Activated CD8-positive, alpha-beta memory T cell treated with anti-CD3 and anti-CD28 coated beads for 48 hours (primary cell): ENCODE measurements around the gene MEPE.
"Not testable (repeated sequence)": the region's sequence is repeated elsewhere in the genome, so short reads cannot be mapped to it uniquely, and the experiment has no call there.

Source experiments
- DNase-seq, 3 experiments: peaks; one replicate each; pipeline ENCODE4 v3.0.0-alpha.2; 2020; ENCODE audit warnings: low read depth in 2 of 3, low spot score in 2 of 3

Gene MEPE

DNA sequence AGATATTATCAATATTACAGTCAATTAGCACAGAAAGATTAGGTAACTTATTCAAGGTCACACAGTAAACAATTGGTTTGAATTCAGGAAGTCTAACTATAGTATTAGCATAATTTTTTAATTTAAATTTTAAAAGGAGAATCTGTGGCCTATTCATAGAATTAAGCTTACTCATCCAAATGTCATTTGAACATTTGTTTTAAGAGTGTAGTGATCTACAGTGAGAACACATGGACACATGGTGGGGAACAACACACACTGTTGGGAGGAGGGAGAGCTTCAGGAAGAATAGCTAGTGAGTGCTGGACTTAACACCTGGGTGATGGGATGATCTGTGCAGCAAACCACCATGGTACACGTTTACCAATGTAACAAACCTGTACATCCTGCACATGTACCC is 48.3 kb downstream of the MEPE start:
- DNase-seq: no peak

- no peak for DNase-seq
These were observed 49.6 kb downstream of the MEPE start for GRCh38 chr4:87882321-87882720.

- no peak for DNase-seq
These were observed 50.1 kb downstream of the MEPE start for GRCh38 chr4:87882861-87883260.

DNA sequence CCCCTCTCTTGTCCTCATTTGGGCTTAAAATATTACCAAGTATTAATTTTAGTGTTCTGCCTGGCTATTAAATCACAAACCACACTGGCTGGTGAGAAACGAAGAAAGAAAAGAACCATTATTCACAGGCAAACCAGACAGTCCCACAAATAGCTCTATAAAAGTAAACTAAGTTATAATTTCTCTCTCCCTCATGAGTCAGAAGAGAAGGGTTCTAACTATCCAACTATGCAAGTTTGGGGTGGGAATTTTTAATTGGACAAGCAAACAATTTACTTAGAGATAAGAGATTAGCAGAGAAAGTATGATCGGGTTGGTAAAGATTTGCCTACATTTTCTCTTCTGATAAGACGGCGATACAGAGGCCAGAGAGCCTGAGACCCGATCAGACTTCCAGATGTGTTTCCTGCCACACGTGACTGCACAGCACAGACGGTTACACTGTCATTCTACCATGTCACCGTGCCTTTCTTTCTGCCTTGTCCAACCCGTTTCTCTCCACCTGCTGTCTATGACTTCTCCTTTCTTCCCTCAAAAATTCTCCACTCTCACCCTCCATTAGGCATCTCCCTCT is 52.3 kb downstream of the MEPE start:
- DNase-seq: no peak

DNA sequence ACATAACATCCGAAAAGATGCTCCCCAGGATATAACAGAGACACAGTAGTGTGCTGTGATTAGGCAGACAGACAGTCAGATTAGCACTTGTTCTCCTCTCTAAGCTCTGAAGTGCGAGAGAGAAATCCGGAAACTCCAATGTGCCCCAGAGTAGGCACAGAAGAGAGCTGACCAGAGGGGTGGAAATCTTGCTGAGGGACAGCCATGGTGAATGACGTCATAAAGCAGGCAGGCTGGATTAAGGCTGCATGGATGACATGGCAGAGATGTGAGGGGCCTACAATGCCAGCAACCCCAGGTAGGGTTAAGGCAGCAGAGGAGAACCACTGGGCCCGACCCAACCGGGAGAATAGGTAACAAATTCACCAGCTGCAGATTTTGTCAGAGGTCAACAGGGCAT is 53.3 kb downstream of the MEPE start:
- DNase-seq: no peak

GRCh38 chr4:87890753-87891152 is 58.0 kb downstream of the MEPE start:
- DNase-seq: not testable (repeated sequence)

DNA sequence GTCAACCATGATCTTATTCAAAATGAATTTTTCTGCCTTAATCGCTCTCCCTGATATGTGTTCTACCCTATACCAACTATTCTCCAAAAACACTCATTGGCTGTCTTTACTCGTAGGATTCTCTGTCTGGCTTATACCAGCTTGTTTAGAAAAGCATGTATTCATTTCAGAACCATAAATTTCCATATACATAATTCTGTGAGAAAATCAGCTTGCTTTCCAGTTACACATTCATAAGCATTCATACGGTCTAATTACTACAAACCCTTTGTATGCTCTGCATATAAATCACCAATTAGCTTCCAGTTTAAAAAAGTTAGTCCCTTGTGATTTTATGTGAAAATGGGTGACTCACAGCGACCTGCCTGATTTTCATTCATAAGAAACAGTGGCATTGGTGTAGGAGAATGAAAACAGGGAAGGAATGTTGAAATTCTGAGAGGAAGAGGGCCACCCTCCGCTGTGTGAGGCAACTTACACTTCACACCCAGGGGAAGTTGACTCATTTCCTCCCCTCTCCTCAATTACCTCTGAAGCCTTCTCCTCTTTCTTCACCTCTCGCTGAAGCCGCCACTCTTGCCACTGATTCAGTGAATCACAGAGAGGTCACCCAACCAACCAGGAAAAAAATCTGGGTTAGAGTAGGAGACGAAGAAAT is 63.3 kb downstream of the MEPE start:
- peak in 1 of 3 experiments; percentile 4 for DNase-seq
